ENCODE measurements around the gene S100A13. TPM values are rescaled to one million over a fixed set of nuclear protein-coding genes. Genes with fewer than 3 reads are reported as not detected.

The S100A13 gene
- total RNA-seq, 1 experiment from 2014 or later: 55.0 TPM

DNA sequence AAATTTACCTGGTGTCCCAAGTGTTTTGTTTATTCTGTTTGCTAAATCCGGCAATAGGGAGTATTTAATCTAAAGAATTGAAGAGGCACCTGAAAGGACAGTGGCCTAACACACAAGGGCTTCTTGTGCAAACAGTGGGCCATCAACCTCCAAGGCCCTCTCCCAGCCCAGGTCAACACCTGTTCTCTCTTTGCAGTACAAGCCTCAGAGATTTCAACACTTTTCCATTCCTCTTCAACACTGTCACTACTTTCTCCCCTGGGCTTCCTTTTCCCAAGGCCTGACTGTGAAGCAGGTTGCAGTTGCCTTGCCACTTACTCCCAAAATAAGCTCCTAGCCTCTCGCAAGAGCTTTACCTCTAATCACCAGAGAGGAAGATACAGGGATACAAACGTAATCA, 28.0 kb upstream of the S100A13 start:
- no CpG with 5 or more reads among the region's 3 CpGs for WGBS (ENCODE audit: extremely low coverage, insufficient read length, low lambda C conversion rate)
- H2BK120ac ChIP-seq (ENCODE audit: low read depth, low read length, poor library complexity, severe bottlenecking): no peak overlapping the region
- H3K56ac ChIP-seq (ENCODE audit: insufficient read length, low read depth, low read length): no peak overlapping the region
- no peak overlapping the region for H2BK15ac ChIP-seq (ENCODE audit: low read depth, low read length)
- no peak overlapping the region for H3K18ac ChIP-seq (ENCODE audit: insufficient read length, low read depth, low read length)
- H2BK20ac ChIP-seq (ENCODE audit: low read depth, low read length, poor library complexity, severe bottlenecking): no peak overlapping the region
- H3K9me3 Mint-ChIP-seq: no peaks in the 10 kb centered on the region; a peak in 1 of 5 replicates
- no peak overlapping the region for H4K5ac ChIP-seq (ENCODE audit: insufficient read length, low read depth, low read length)
- H3K27me3 Mint-ChIP-seq (ENCODE audit: low read depth): no peaks in the 10 kb centered on the region; the same call in 1 of the 2 replicates
- no peak overlapping the region for H3T11ph ChIP-seq (ENCODE audit: low read length)
- no peaks in the 10 kb centered on the region; the same call in 1 of the 2 replicates for H3K79me2 ChIP-seq (ENCODE audit: insufficient read depth, low read length)
- H3K23me2 ChIP-seq (ENCODE audit: insufficient read length, low read depth, low read length, poor library complexity, severe bottlenecking): peaks cover 5% of the 10 kb centered on the region
- 0 out of 2 replicates have a peak, but pooled peaks cover 2% of the 10 kb centered on the region for H3K4me1 ChIP-seq (ENCODE audit: insufficient read depth, low read length)
- no peak overlapping the region for H2BK5ac ChIP-seq (ENCODE audit: insufficient read length, low read length)
- no peak for DNase-seq
- H3K9me3 ChIP-seq (ENCODE audit: control insufficient read depth, low read depth, low read length): no peaks in the 10 kb centered on the region
- no peak overlapping the region for H2AFZ ChIP-seq (ENCODE audit: low read length)
- H3K4me3 Mint-ChIP-seq: no peak overlapping the region
- no peak overlapping the region for H4K8ac ChIP-seq (replicated peaks; ENCODE audit: insufficient read length, low read depth, low read length)
- TF ChIP-seq, protein P1, sequence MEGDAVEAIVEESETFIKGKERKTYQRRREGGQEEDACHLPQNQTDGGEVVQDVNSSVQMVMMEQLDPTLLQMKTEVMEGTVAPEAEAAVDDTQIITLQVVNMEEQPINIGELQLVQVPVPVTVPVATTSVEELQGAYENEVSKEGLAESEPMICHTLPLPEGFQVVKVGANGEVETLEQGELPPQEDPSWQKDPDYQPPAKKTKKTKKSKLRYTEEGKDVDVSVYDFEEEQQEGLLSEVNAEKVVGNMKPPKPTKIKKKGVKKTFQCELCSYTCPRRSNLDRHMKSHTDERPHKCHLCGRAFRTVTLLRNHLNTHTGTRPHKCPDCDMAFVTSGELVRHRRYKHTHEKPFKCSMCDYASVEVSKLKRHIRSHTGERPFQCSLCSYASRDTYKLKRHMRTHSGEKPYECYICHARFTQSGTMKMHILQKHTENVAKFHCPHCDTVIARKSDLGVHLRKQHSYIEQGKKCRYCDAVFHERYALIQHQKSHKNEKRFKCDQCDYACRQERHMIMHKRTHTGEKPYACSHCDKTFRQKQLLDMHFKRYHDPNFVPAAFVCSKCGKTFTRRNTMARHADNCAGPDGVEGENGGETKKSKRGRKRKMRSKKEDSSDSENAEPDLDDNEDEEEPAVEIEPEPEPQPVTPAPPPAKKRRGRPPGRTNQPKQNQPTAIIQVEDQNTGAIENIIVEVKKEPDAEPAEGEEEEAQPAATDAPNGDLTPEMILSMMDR (conservative IDR thresholded peaks at IDR 0.05): no peak
- no peak overlapping the region for H3K27ac ChIP-seq (ENCODE audit: insufficient read length, low read depth, low read length)
- no peak overlapping the region for H3K4me2 ChIP-seq (ENCODE audit: insufficient read depth, insufficient read length, low read length)
- H3K4ac ChIP-seq (ENCODE audit: low read depth, low read length): no peak overlapping the region
- no peaks in the 10 kb centered on the region for H4K20me1 ChIP-seq (ENCODE audit: control insufficient read depth, insufficient read depth, insufficient read length)
- peaks cover 9% of the 10 kb centered on the region in 2 experiments for H3K4me1 Mint-ChIP-seq
- H3K27me3 ChIP-seq (ENCODE audit: insufficient read depth, low read length): no peaks in the 10 kb centered on the region
- H2BK12ac ChIP-seq (ENCODE audit: insufficient read length, low read depth, low read length): no peak overlapping the region
- no peak overlapping the region for H2AK5ac ChIP-seq (ENCODE audit: insufficient read length, low read length)
- no peak overlapping the region for H4K91ac ChIP-seq (ENCODE audit: insufficient read length, low read depth, low read length)
- H3K14ac ChIP-seq (ENCODE audit: insufficient read depth, low read length): no peak overlapping the region
- no peak overlapping the region for H3K9ac ChIP-seq (ENCODE audit: extremely low read depth, insufficient read length, low read length)
- H3K27ac Mint-ChIP-seq: no peak overlapping the region; a peak in 1 of 7 replicates
- H3K36me3 Mint-ChIP-seq (ENCODE audit: insufficient read depth in 1 of 3, low read depth in 3 of 3): peaks cover 0 to 4% (median 0%) of the 10 kb centered on the region in 3 experiments; a peak in 3 of 7 replicates
- H3K79me1 ChIP-seq (ENCODE audit: insufficient read depth, low read depth, low read length, poor library complexity, severe bottlenecking): peaks cover 5% of the 10 kb centered on the region
- no peak overlapping the region for H3K23ac ChIP-seq (ENCODE audit: insufficient read length, low read depth, low read length)

Data from H9 (cell line).